GM21737 (cell line): ENCODE results near the gene PCYT2.
A peak's percentile ranks its signal among the peaks of the same experiment; 100 is the strongest.

Experiments used
- ATAC-seq: cut with Tn5 transposase; IDR thresholded peaks from one replicate; pipeline ENCODE4 v1.9.1; 2021; ENCODE audit warnings: mild to moderate bottlenecking, moderate library complexity; ENCODE audit not compliant: unreplicated experiment

Gene PCYT2

DNA sequence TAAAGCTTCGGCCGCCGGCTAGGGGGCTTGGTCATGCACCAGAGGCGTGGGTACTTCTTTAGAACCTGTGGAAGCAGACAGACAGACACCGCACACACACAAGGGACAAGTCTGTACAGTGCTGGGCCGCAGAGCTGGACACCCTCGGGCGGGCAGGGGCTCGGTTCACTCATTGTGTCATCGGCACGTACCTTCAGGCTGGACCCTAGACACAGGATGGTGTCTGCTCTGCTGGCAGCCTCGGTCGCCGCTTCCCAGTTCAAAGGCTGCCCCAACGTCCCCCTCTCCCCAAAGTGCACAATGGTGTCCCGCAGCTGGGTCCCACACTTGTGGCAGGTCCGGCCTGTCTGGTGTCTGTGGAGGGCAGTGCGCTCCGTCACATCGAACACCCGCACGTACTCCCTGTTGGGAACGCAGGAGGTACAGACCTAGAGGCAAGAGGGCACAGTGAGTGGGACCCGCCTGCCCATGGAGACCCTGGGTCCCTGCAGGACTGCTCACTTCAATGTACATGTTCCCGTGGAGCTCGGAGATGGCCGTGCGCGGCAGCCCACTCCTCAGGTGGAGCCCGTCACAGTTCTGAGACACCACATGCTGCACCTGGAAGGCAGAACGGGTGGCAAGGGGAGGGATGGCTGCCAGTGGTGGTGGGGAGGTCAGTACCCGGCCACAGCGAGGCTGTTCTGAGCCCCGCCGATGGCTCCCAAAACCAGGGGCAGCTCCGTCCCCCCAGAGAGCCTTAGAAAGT, 3.1 kb upstream of the PCYT2 start:
- no peak for ATAC-seq

DNA sequence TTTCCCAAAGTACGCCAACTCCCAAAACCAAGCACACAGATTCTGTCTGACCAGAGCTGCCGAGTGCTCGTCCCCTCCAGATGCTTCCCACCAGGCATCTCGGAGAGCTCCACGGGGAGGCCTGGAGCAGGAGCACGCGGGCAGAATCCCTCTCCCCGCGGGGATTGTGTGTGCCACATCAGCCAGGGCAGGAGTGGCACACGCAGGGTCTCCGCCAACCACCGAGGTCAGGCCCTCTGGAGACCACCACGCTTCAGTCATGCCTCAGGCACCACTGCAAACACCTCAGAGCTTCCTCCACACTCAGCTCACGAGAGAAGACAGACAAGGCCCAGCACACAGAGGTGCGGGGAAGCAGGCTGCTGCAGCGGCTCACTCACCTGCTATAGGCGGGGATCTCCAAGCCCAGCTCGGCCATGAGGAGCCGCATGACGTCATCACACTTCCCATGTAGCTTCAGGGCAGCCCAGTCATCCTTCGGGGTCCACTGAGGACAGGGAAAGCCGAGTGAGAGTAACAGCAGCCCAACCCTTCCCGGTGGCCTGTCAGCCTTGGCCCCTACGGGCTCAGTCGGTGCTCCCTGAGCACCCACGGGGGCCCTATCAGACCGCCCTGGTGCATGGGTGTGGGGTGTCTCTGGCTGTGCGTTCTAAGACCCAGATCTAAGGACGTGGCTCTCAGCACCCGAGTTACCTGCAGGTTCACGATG, 2.3 kb upstream of the PCYT2 start:
- ATAC-seq = no peak

DNA sequence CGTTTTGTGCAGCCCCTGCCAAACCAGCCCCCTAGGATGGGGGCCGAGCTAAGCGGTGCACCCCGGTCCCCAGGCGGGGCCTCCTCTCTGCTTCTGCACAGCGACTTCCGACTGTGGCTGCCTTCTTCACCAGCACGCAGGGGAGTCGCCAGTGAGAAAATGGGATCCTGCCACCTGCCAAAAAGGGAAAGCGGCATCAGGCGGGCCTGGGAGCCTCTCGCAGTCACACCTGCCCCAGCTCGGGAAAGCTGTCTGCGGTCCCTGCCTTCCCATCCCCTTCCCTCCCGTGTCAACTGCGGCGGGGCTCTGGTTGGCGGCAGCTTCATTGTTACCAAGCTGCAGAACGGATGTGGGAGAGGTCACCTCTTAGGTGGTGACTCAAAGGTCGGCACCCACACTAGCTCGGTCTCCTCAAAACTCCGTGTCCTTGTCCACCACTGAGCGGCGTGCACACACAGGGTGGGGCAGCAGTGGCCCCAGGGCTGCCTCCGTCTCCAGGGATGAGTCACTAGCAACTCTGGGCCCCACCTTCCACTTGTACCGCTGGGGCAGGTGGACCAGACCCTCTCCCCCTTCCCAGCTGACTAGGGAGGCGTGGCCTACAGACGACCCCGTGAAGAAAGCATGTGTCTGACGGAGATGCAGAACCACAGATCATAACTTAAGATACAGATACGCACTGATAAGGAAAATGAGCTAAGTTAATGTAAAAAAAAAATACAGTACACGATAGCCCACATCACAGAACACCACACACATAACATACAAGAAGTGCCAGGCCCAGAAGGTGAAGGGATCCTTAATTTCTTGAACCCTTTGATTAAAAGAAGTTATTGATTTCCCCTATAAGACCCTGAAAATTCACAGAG, 1.5 kb upstream of the PCYT2 start:
- ATAC-seq = no peak

DNA sequence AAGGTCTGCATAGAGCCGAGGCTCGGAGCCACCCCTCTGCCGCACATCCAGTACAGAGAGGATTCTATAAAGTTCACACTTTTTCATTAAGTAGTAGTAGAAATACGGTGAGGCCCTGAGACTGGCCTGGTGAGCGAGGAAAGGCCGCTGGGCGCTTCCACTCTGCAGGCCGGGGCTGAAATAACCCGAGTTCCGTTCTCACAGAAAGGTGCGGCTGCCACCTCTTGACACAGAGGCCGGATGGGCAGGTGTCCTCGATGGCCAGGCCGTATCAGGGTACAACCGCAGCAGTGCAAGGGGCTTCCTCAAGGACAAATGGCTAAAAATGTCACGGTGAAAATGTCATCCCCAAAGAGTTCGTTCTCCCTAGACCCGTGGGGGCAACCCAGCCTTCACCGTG, 770 bp upstream of the PCYT2 start:
- ATAC-seq = no peak

DNA sequence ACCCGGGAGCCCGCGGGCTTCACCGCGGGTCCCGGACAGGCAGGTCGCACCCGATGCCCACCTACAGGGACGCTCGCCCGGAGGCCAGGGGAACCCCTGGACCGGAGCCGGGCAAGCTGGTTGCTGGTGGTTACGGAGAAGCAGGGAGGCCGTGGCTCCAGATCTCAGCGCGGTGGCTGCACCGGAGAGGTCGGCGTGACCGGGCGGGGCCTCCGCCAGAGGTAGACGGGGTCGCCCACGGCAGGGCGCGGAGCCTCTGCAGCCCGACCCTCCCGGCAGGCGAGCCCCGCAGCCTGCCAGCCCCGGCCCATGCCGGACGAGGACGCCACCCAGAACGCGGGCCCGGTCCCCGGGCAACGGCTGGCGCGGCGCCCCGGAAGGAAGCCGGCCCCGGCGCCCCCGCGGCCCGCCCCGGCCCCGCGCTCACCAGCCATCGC, 341 bp downstream of the PCYT2 start:
- peak; percentile 35 for ATAC-seq

DNA sequence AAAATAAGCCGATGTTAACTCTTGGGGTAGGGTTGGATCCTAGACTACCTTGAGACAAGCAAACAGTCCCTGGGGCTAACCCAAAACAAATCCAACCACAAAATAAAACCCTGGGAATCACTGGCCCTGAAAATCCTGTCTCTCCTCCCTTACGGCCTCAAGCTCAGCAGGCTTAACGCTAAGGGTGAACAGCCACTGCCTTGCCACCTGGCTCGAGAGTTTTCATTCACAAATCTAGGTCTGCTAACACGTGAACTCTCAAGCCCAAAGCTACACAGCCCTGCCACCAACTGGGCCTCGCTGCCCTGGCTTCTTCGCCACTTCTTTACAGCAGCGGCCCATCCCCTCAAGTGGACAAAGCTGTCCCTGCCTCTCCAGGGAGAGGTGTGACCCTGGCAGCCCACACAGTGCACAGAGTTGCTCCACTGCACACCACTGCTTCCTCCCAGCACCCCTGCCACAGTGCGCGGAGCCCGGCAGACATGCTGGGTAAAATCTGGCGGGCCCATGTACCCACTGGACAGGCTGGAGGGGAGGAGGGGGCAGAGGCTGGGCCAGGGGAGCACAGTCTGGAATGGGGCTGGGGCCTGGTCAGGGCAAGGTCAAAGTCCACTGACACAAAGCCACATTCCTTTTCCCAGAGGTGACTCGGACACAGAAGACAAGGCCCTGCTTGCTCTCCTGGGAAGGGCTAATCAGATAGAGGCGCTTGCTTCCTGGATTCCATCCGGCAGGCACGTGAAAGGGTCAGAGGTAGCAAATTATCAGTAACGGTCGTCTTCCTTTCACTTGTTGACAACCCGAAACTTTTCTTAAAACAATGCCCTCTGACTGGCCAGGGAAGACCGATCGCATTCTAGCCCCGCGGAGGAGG, 996 bp downstream of the PCYT2 start:
- ATAC-seq = no peak

DNA sequence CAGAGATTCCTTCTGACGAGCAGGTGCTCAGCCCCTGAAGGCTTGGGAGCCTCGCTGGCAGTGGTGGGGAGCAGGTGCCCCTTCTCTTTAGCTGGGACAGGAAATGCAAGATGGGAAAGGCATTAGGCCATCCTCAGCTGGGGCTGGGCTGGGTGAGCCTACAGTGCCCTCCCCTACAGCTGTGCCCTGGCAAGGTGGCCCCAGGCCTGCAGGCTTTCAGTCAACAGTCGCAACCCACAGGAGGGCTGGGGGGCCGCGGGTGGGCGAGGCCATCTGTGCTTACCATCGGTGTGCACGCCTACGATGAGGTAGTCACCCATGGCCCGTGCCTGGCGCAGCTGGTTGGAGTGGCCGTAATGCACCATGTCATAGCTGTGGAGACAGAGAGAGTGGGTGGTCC, 2.0 kb downstream of the PCYT2 start:
- ATAC-seq = no peak

DNA sequence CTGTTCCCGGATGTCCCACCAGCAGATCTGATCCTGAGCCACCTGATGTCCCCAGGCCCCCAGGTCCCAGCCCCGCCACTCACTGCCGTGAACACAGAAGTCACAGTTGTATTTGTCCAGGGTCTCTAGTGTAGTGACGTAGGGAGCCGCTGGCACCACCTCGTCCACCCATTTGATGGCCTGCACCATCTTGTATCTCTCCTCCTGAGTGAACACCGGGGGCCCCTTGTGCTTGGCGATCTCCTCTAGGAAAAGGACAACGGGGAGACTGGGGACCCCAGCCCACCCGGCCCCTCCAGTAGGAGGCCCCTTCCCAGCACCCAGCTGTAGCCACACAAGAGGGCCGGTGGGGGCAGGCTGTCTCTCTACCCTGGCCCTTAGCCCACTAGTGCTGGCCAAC, 2.4 kb downstream of the PCYT2 start:
- ATAC-seq = no peak

DNA sequence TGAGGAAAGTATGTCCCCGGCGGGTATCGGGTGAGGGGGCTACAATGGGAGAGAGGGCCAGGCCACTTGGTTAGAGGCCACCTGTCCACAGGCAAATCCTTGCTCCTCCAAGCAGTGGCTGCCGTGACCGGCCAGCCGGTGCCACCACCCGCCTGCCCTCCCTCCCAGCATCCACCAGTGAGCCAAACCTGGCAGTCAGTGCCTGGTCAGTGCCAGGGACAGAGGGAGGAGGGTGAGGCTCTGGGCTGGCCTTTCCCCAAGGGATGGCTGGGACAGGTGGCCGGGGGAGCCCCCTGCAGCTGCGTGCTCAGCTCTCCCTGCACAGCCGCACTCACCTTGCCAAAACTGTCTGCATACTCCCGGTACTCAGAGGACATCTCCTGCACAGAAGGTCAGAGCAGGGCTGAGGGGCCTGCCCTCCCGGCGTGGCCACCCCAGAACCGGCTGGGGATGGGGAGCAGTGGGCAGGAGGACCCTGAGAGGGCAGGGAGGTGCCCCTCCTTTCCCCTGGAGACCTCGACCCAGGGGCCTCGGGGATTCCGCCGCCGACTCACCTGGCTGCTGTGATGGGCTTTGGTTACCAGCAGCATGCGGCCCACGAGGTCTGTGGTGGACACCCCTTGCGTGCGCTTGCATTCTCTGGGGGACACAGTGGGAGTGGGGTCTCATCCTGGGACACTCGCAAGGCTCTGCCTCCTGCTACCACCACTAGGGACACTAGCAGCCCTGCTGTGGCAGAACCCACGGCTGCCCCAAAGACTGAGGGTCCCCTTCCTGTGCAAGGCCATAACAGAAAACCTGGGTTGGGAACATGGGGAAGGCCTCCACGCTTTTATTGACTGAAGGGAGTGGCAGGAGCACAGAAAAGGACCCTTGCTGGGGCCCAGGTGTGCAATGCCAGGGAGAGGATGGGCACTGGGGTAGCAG, 3.7 kb downstream of the PCYT2 start:
- ATAC-seq = no peak

DNA sequence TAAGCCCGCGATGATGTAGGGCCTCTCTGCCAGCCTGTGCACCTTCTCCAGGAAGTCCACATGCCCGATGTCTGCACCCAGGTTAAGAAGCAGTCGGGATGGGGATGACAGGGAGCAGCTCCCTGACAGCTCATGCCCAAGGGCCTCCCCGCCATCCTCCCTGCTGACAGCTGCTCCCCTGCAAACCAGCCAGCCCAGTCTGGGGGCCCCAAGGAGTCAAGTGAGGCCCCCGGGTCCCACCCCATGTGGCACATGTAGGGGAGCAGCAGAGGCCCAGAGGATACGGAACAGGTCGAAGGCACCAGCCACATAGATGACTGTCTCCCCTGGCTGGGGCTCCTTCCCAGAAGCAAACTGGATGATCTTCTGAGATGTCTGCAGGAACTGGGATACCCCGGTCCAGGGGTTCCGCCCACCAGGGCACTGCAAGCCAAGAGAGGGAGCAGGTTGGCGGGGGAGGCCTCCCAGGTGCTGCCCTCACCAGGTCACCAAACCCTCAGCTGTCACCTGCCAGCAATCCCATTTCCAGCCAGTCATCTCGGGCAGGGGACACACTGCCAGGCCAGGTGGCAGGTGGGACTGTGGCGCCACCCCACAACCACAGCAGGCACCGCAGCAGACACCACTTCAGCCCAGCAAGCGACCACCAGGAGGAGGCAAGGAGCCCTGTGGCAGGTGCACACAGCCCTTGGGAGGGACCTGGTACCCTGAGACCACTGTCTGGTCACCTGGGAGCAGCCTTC, 4.6 kb downstream of the PCYT2 start:
- no peak for ATAC-seq

DNA sequence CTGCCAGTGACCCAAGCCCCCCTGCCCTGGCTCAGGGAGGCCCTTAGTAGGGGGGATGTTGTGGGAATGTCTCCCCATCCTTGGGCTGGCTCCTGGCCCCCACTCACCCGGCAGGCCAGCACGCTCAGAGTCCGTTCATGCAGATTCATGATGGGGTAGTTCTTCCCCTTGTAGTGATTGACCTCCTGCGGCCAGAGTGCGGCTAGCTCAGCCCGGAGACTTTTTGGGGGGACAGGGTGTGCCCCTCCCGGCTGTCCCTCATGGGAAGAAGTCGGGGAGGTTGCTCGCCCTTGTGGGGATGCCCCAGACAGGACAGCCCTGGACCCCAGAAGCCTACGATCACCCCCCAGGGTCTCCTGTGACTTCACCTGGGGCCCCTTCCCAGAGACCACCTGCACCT, 5.2 kb downstream of the PCYT2 start:
- ATAC-seq = no peak

DNA sequence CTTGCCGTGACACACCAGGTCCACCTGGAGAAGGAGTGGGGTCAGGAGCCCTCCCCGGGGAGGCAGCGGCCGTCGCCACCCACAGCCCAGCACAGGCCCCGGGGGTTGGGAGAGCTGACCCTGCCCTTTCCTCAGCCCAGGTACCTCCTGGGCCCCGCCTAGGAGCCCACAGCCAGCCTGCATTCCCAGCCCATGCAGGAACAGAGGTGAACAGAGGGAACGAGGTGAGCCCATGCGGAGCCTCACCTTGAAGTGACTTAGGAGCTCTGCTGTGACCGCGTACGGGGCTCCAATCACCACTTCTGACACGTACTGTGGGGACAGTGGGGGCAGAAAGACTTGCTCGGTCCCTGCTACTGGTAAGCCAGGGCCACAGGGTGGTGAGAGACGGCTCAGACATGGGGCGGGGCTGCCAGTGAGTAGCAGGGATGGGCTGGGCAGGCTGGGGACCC, 5.7 kb downstream of the PCYT2 start:
- no peak for ATAC-seq

DNA sequence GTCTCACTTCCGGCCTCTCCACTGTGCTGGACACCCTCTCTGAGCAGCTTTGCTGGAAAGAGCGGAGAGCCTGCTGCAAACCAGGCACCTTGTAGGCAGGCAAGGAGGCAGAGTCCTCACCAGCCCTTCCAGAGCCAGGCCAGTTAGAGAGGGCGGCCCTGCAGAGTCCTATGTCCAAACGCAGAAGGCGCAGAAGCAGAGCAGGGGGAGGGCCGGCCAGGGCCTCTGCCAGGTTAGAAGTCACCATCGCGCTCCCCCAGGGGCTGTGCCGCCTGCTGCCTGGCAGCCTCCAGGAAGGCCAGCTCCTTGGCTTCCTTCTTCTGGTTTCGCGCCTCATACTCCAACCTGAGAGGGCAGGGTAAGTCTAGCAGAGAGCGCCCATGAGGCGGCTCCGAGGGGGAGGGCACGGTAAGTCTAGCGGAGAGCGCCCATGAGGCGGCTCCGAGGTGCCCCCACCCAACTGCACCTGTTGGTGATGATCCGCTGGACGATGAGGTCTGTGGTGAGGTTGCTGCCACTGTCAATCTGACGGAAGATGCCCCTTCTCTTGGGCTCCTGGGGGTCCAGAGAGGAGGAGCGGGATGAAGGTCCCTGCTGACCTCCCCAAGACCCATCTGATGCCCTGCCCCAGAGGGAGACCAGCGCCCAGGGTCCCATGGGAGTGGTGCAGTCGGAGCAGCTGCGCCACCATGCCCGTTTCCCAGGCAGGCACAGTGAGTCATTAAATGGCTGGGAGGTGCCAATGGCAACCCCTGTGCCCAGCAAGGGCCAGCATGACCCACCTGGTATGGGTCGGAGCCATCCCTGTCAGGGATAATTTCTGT, 6.4 kb downstream of the PCYT2 start:
- ATAC-seq = no peak

DNA sequence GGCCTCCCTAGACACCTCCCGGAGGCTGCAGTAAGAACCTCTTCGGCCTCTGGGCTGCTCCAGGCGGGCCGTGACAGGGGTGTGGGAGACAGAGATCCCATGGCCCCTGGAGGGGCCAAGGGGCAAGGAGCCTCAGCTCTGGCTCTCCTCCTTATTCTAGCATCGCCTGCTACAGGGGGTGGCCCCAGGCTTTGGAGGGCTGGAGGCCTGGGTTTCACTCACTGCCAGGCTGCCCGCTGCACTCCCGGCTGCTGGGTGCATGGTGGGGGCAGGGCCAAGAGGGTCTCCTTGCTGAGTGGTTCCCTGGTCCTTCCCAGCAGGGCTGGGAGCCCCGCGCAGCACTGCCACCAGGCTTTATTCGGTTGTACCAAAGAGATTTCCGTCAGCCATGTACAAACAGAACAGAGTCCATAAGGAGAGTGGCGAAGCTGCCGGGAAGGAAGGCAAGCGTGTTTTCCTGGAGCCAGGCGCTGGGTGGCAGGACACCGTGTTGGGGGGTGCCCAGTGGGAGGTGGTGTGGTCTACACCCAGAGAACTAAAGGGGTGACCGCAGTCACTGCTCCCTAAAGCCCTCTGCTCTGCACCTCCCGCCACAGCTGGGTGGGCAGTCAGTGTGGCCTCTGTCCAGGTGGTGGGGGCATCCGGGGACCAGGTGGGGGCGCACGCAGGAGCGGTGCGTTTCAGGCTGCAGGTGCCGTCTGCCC, 7.2 kb downstream of the PCYT2 start:
- ATAC-seq = no peak

DNA sequence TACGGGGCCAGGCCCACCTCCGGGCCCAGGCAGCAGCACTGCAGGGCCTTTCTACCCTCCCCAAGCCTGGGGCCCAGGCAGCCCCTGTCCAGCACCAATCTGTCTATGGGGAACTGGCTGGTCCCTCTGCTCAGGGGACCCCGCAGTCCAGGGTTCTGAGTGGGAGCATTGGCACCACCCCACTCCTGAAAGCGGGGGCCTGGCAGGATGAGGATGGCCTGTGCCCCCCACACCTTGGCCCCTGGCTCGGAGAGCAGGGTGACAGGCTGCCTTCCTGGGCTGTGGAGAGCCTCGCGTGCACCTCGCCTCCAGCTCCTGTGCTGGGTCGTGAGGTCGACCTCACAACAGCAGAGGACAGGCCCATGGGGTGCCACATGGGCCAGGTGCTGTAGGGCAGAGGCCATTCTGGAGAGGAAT, 7.8 kb downstream of the PCYT2 start:
- no peak for ATAC-seq

DNA sequence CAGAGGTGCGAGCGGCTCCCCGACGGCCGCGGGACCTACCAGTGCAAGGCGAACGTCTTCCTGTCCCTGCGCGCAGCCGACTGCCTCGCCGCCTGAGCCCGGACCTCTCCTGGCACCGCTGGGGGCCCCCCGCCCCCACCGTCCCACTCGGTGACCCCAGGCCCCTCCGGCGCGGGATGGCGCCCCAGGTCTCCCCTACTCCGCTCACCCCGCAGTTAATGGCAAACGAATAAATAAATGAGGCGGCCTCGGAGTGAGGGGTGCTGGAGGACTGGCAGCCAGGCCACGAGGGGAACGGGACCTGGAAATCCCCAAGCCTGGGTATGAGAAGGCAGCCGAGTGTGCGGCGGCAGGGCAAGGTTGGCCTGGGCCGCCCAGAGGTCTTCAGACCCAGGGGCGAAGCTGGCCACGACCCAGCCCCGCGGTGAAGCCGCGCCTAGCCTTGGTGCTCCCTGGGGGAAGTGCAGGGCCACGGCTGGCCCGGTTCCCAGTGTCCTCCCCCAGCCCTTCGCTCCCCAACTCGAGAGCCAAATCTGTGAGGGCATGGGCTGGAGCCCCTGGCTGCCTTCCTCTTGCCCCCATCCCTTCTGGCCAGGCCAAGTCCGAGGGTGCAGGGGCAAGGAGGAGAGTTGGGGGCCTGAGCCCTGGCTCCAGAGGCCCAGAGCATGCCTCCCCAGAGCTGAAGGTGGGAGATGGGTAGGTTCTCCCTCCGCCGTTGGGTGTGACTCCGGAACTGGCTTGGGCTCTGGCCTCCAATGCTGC, 8.4 kb downstream of the PCYT2 start:
- no peak for ATAC-seq
